GM19025 (cell line): ENCODE measurements around the gene JADE1.

Source experiments
- ATAC-seq: cut with Tn5 transposase; IDR thresholded peaks from one replicate; pipeline ENCODE4 v1.9.1; 2021; ENCODE audit warnings: mild to moderate bottlenecking, low read depth, moderate library complexity; ENCODE audit not compliant: unreplicated experiment

Gene JADE1

DNA sequence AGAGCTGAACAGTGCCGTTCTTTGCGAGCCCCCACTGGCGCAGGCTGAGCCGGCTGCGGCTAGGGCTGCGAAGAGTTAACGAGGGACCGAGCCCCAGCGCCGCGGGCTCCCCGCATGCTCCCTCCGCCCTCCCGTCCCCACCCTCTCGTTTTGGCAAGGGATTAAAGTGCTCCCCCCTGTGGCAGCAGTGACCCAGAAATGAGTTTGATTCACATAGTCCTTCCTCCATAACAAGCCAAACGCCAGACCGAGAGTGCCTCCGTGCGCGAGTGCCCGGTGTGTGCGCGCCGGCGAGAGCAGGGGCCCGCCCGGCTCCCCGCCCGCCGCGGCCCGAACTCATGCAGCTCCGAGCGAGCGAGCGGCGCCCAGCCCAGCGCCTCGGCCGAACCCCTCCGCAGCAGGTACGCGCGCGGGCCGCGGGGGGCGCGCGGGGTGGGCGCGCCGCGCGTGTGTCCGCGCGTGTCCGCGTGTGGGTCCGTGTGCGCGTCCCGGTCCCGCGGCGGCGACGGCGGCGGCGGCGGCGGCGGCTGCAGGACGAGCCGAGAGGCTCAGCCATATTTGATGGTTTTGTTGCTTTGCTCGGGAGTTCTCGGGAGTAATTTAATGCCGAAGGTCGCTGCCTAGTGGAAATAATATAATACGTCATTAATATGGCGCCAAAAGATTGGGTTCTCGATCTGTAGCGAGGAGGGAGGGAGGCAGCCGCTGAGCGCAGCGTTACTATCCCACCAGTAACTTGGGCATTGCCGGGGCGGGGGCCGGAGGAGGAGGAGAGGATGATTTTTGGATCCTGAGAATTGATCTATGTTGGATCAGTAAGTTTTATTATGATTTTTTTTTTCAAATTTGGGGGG is at the start of gene JADE1:
Gene JADE1 (plus strand): TSS at position 224 of the 854 bp plus-strand sequence. CDS start 22,059 bp downstream, outside the sequence.
- ATAC-seq, result peak; percentile 41

DNA sequence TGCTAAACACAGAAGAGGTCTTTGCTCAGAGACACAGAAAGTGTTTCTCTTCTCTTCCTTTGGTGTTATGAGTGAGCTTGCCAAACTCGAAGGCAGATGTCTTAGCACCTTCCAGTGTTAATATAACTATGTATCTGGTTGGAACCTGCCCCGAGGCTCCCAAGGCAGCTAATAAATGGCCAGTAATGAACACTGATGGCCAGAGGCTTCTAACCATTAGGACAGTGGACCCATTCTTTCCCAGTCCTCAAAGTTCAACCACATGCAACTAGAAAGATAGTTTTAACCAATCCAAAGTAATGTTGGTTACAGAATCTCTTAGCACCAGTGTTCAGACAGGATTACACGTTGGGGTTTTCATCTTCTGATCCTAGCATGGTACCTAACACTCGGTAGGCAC is 42.7 kb upstream of the JADE1 start:
- ATAC-seq, result no peak

DNA sequence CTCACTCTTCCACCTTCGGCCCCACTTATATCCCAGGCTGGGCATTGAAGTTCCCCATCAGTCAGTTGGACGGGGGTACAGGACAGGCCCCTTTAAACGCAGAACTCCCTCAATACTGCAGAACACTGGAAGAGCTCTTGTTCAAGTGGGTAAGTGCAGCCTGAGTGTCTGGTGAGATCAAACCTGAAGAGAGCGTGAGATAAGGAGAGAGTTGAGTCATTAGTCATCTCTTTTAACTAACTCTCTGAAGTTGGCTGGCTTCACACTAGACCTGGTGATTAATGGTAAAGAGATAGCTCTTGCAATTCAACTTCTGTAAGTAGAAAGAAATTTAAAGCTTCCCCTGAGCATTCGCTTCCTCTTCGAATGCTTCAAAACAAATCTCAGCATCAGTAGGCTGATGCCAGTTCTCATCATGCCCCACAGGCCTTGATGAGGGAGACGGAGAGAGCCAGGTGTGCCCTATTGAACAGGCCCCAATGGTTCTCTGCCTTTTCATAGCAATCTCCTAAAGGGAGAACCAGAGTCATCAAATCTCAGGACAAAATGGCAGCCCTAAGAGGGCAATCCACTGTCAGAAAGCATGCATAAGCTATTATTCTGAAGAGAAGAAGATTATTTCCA is 41.0 kb upstream of the JADE1 start:
- ATAC-seq, result no peak

GRCh38 chr4:128769011-128769410 is 40.5 kb upstream of the JADE1 start:
- no peak for ATAC-seq

DNA sequence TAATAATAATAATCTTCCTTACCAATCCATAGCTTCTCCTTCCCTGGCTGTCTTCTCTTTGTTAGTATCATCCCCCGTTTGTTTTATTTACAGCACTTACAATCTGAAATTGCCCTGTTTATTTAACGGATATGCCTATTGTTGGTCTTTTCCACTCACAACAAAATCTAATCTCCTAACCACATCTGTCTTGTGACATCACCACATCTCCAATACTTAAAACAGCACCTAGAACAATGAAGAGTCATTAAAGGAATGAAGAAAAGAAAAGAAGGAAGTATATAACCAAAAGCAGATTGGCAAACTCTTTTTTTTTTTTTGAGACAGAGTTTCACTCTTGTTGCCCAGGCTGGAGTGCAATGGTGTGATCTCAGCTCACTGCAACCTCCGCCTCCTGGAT is 38.7 kb upstream of the JADE1 start:
- no peak for ATAC-seq

DNA sequence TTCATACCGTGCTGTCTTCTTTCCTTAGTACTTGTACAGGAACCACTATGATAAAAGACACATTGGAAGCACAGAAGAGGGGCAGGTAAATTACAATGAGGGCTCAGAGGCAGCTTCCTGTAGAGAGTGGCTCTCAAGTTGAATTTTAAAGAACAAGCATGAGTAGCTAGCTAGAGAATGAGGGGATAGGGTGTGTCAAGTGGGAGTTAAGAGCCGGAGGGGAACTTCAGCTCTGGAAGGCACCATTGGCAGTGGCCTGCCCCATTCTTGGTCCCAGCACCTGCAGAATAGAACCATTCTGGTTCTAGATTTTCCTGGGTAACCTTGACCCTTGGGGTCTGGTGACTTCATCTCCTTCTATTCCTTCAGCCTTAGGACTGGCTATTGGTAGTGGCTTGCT is 34.0 kb upstream of the JADE1 start:
- ATAC-seq, result no peak

- no peak for ATAC-seq
Measured at GRCh38 chr4:128775916-128776315, 33.6 kb upstream of the JADE1 start.

DNA sequence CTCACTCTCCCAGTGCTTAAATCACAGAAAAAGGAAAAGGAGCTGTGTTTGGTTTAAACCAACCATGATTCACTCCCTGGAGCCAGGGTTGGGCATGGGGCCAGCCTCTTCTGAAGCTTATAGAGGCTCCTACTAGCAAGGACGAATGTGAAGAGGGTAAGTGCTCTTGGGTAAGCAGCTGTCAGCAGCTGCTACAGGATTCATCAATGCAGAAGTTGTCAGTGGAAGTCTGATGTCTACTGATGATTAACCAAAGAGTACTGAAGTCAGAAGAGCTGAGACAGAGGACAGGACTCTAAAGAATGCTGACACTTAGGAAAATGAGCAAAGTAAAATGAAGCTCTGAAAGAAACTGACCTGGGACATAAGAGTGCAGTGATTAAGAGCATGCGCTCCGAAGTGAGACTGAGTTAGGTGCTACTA is 32.7 kb upstream of the JADE1 start:
- ATAC-seq, result no peak

- no peak for ATAC-seq
Measured at GRCh38 chr4:128780688-128781087, 28.8 kb upstream of the JADE1 start.

DNA sequence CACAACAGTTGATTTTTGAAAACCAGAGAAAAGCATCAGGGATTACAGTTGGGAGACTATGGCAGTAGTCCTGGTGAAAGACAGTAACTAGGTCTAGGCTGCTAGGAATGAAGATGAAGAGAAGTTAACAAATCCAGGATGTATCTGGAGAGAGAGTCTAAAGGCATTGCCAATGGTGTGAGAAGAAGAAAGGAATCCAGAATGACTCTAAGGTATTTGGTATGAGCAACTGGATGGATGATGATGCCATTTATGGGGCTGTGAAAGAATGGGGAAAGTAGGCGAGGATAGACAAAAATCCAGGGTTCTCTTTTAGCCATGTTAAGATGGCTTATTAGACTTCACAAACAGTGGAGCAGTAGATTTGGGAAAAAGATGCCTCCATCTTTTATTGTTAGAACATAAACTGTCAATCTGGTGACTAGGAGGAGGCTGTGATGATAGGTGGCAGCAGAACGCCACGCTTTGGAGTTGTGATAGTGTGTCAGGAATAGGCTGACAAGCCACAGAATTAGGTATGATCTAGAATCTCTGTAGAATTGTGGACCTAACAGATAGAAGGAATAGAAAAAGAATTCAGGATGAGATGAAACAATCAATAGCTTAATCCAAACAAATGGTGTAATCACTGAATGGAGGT is 27.3 kb upstream of the JADE1 start:
- ATAC-seq, result peak; percentile 75

- ATAC-seq, result no peak
Measured at GRCh38 chr4:128782875-128783614, 26.5 kb upstream of the JADE1 start.

DNA sequence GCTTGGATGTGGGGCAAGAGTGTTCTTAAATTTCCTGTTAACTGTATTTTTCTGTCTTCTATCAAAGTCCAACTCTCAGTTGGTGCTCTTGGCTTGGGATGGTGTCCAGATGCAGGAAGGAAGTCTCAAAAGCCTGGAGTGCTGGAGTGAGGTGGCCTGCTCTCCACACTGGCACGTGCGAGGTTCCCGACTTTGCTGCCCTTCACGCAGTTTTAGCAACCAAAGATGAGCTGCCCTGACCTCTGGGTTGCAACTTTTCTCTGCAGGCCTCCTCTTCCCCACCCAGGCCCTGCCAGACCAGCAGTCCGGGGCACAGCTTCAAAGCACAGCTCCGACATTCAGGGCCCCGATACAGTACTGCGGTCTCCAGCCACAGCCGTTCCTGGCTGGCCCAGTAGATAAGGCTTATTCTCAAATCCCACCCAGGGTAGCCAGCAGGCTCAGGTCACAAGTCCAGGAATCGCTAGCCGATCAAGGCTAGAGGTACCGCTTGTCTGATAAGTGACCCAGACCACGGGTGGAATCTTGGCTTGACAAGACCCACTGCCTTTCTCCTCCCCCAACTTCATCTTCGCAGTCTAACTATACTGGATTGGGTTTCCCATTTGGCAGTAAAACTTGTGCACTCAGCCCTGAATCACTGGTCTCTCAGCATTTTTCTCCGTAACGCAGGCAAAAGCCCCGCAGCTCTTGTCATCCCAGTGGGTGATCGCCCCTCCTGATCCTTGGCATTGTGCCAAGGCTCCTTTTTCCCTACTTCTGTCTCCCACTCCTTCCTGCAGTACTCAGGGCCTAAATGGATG is 21.8 kb upstream of the JADE1 start:
- ATAC-seq, result no peak

- peak; percentile 83 for ATAC-seq
Measured at GRCh38 chr4:128793859-128794672, 15.4 kb upstream of the JADE1 start.

- ATAC-seq, result no peak
Measured at GRCh38 chr4:128796934-128797333, 12.6 kb upstream of the JADE1 start.

DNA sequence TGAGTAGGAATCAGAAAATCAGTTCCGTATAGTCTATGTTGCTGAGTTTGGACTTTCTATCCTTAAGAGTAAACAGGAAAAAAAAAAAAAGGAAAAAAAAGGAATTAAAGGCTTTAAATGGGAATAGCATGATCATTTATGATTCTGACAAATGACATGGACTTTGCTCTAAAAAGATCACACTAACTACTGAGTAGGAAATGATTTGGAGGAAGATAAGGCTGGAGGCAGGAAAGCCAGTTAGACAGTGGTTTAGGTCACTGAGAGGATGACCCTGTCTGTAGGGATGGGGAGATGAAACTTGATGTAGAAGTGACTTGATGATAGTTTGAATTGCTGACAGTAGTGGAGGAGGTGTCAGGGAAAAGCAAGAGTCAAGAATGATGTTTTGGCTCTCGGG is 9.2 kb upstream of the JADE1 start:
- ATAC-seq, result no peak

- ATAC-seq, result no peak
Measured at GRCh38 chr4:128800701-128801284, 8.7 kb upstream of the JADE1 start.

DNA sequence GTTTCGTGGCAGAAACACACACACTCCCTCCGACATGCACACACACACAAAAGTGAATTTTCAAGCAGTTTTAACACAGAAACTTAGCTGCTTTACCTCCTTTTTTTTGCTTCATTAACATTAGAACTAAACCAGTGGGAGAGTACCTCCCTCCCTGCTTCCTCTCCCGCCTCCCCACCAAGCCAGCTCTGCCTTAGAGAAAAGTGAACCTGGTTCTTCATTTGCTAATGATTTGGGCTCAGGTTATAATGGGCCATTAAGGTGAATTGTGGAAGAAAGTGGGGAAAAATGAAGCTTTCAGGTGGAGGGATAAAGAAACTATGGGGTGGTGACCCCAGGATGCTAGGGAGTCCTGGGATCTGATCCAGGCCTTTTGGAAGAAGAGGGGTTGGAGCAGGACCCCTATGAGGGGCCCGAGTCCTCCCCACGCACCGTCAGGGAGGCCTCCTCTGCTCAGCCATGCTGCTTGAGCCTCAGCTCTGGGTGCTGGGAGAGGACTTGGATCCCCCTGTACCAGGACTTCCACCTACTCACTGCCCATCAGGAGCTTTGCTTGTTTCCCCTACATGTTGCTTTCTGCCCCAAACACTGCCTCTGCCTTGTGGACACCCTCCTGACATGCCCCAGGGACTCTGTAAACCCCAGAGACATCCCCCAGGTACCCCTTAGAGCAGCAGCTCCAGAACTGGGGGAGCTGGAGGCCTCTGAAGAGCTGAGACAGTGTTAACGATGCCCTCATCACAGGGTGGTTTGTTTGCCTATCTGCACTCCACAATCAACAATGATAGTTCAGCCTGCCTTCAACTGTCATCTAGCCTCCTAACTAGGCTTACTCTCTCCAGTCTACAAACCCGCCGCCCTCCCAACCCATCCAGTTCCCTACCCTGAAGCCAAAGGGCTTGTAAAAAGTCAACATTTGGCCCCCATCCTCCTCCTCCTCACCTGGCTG is 6.5 kb upstream of the JADE1 start:
- no peak for ATAC-seq

GRCh38 chr4:128803783-128804182 is 5.7 kb upstream of the JADE1 start:
- peak; percentile 64 for ATAC-seq
